Measurements from ENCODE around the gene KATNA1. TPM values are rescaled to one million over a fixed set of nuclear protein-coding genes. Genes with fewer than 3 reads are reported as not detected.

The KATNA1 gene
- total and polyA plus RNA-seq, 4 donors, result 14.6 to 25.0 (median 16.7) TPM

DNA sequence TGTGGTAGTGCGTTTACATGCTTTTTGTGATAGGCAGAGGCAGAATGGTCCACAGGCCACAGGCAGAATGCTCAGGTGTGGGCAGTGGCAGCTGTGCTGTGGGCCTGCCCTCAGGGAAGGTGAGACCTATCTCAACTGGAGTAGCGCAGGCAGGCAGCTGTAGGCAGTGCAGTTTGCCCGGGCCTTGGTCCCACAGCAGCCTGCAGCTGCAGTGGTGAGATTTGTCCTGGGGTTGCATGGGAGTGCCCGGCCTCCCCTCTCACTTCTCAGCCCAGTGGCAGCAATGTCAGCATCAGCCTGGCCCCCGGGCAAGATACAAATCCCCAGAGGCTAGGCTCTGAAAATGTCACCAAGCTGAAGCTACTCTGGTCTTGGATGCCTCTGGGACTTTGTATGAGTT is 96.6 kb downstream of the KATNA1 start:
- H3K36me3 ChIP-seq (ENCODE audit: control insufficient read depth, insufficient read depth, low read length), result no peaks in the 10 kb centered on the region
- no peaks in the 10 kb centered on the region for H3K4me1 ChIP-seq (ENCODE audit: control insufficient read depth, insufficient read depth, low read length)
- no peak for DNase-seq (ENCODE audit: low read depth in 4 of 6, low spot score in 6 of 6)
- H3K9me3 ChIP-seq (ENCODE audit: control insufficient read depth, insufficient read depth, low read length), result no peaks in the 10 kb centered on the region
- H3K27ac ChIP-seq (ENCODE audit: low read depth, low read length), result no peak overlapping the region
- H3K27me3 ChIP-seq (ENCODE audit: control insufficient read depth, insufficient read depth, low read length), result peaks cover 7% of the 10 kb centered on the region
- 58% methylated on average over 5 of the region's 5 CpGs for WGBS (ENCODE audit: insufficient coverage)
- no peak overlapping the region for H3K4me3 ChIP-seq (ENCODE audit: low read depth, low read length)

DNA sequence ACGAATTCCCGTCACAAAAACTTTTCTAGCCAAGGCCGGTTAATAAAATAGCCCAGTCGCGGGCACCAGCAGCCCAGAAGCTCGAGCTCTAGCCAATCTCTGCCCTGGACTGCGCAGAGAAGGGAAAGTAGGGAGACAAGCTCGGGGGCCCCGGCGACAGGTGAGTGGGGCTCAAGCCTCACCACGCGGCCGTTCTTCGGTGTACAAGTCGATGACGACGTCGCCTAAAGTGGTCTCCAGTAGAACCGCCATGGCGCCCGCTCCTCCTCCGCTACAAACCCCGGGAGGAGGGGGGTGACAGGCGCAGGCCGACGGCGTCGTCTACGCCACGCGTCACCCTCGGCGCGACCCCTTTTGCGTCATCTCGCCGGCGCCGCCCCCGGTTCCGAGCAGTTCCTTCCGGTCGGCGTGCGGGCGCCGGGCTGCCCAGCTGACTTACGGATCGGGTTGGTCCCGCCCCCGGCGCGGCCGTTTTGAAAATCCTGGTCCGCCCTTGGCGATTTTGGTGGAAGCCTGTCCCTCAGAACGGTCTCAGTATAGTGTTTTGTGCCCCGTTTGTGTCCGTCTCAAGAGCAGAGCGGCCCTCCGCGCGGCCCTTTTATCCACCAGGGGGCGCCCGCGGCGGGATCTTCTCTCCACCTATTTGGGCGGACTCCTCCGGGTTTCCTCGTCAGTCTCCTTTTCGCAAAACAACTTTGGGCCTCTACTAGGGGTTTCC is 102.6 kb downstream of the KATNA1 start, which contains the start of gene PPIL4:
PPIL4 (minus strand) TSS at position 290 of the 718 bp plus-strand sequence; CDS start at position 252, 38 bp downstream.
- under 1% methylated on average over 66 of the region's 71 CpGs for WGBS (ENCODE audit: insufficient coverage)
- peak; percentile 88 to 99 (median 93) for DNase-seq (ENCODE audit: low read depth in 4 of 6, low spot score in 6 of 6)
- H3K27ac ChIP-seq (ENCODE audit: low read depth, low read length), result peak within 1 kb of the TSS; percentile 97
- no peaks in the 10 kb centered on the region for H3K36me3 ChIP-seq (ENCODE audit: control insufficient read depth, insufficient read depth, low read length)
- peaks cover 9% of the 10 kb centered on the region for H3K4me1 ChIP-seq (ENCODE audit: control insufficient read depth, insufficient read depth, low read length)
- H3K4me3 ChIP-seq (ENCODE audit: low read depth, low read length), result peak within 1 kb of the TSS; percentile 87
- no peaks in the 10 kb centered on the region for H3K9me3 ChIP-seq (ENCODE audit: control insufficient read depth, insufficient read depth, low read length)
- no peaks in the 10 kb centered on the region for H3K27me3 ChIP-seq (ENCODE audit: control insufficient read depth, insufficient read depth, low read length)

DNA sequence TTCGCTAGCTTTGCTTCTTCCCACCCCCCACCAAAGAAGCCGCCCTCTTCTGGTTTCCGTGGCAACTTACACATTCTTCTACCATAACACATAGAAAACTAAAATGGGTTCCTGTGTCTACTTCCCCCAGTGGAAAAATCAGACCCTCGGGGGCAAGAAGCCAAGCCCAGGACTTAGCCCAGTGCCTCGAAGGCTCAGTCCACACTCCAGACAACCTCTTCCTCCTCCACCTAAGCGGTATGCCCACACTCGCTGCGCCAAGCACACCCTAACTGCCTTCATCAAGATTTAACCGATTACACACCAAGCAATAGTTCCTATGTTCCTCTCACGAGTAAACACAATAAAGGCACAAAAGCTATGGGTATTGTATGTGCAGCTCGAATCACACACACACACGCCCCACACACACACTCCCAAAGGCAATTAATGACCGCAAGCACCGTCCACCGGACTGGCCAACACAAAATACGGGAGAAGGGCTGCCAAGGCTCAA is 103.2 kb downstream of the KATNA1 start:
- DNase-seq (ENCODE audit: low read depth in 4 of 6, low spot score in 6 of 6), result peak in 5 of 6 donors; percentile 15 to 78 (median 37)
- Histone ChIP-seq H3K4me3 (ENCODE audit: low read depth, low read length) (peak overlapping the region; percentile 87), H3K4me1 (ENCODE audit: control insufficient read depth, insufficient read depth, low read length) (peaks cover 9% of the 10 kb centered on the region), H3K27me3 (ENCODE audit: control insufficient read depth, insufficient read depth, low read length) (no peaks in the 10 kb centered on the region), H3K27ac (ENCODE audit: low read depth, low read length) (peak overlapping the region; percentile 97), H3K36me3 (ENCODE audit: control insufficient read depth, insufficient read depth, low read length) (peaks cover 4% of the 10 kb centered on the region), H3K9me3 (ENCODE audit: control insufficient read depth, insufficient read depth, low read length) (no peaks in the 10 kb centered on the region)
- 0% methylated on average over 4 of the region's 16 CpGs for WGBS (ENCODE audit: insufficient coverage)

Small RNAs within 50 kb of the gene (small RNA-seq; reads per million reads assigned to genes)
- gene RF00019 (ENCODE audit: low replicate concordance) (not detected), gene RF00410 (ENCODE audit: low replicate concordance) (not detected)

Other genes starting within 250 kb of the KATNA1 start
- gene SUMO4, start 248.5 kb downstream of the KATNA1 start, total RNA-seq, result 1 to 10 TPM; 5.7 to 5.8 TPM
- 1 to 10 TPM in 1 of 2 donors, under 1 TPM in 1; 0.65 to 1.1 TPM for gene SUMO4, start 248.5 kb downstream of the KATNA1 start, polyA plus RNA-seq (ENCODE audit: insufficient read length in 2 of 2)
- 1 to 10 TPM in 1 of 2 donors, under 1 TPM in 1; 0.72 to 1.2 TPM for gene ZC3H12D, start 163.7 kb downstream of the KATNA1 start, total RNA-seq
- under 1 TPM; 0.79 to 0.99 TPM for gene ZC3H12D, start 163.7 kb downstream of the KATNA1 start, polyA plus RNA-seq (ENCODE audit: insufficient read length in 2 of 2)
- 10 to 100 TPM; 45.5 to 52.5 TPM for gene PPIL4, start 102.7 kb downstream of the KATNA1 start, total RNA-seq
- 10 to 100 TPM; 37.3 to 39.2 TPM for gene PPIL4, start 102.7 kb downstream of the KATNA1 start, polyA plus RNA-seq (ENCODE audit: insufficient read length in 2 of 2)
- 10 to 100 TPM; 59.9 to 64.6 TPM for gene GINM1, start 82.3 kb downstream of the KATNA1 start, total RNA-seq
- gene GINM1, start 82.3 kb downstream of the KATNA1 start, polyA plus RNA-seq (ENCODE audit: insufficient read length in 2 of 2), result 10 to 100 TPM; 42.4 to 53.9 TPM
- gene LATS1, start 69.4 kb upstream of the KATNA1 start, total RNA-seq, result 10 to 100 TPM; 29.3 to 35.9 TPM
- gene LATS1, start 69.4 kb upstream of the KATNA1 start, polyA plus RNA-seq (ENCODE audit: insufficient read length in 2 of 2), result 10 to 100 TPM; 18.6 to 22.0 TPM
- 10 to 100 TPM; 23.4 to 28.1 TPM for gene NUP43, start 97.8 kb upstream of the KATNA1 start, total RNA-seq
- gene NUP43, start 97.8 kb upstream of the KATNA1 start, polyA plus RNA-seq (ENCODE audit: insufficient read length in 2 of 2), result 10 to 100 TPM; 29.4 to 34.2 TPM
- 100 to 1,000 TPM in 1 of 2 donors, 10 to 100 TPM in 1; 84.4 to 173 TPM for gene PCMT1, start 101.0 kb upstream of the KATNA1 start, total RNA-seq
- gene PCMT1, start 101.0 kb upstream of the KATNA1 start, polyA plus RNA-seq (ENCODE audit: insufficient read length in 2 of 2), result 100 to 1,000 TPM; 154 to 164 TPM
- 10 to 100 TPM; 18.0 to 31.3 TPM for gene LRP11, start 215.6 kb upstream of the KATNA1 start, total RNA-seq
- gene LRP11, start 215.6 kb upstream of the KATNA1 start, polyA plus RNA-seq (ENCODE audit: insufficient read length in 2 of 2), result 10 to 100 TPM; 36.5 to 39.3 TPM
- gene RAET1E, start 249.4 kb upstream of the KATNA1 start, total RNA-seq, result 1 to 10 TPM in 1 of 2 donors, not detected in 1; 1.0 TPM
- gene RAET1E, start 249.4 kb upstream of the KATNA1 start, polyA plus RNA-seq (ENCODE audit: insufficient read length in 2 of 2), result under 1 TPM in 1 of 2 donors, not detected in 1; 0.32 TPM